Thoracic aorta (tissue), 2 donors: ENCODE results near the gene RWDD4. TPM values are rescaled to one million over a fixed set of nuclear protein-coding genes. Genes with fewer than 3 reads are reported as not detected.
A peak's percentile ranks its signal among the peaks of the same experiment; 100 is the strongest.

Source experiments
- ATAC-seq: fragments of 150-250 bp; one replicate; pipeline ENCODE4 v1.8.0; 2017; ENCODE audit warnings: low read depth; ENCODE audit not compliant: insufficient number of reproducible peaks, low FRiP score
- DNase-seq: peaks from one replicate; pipeline ENCODE4 v3.0.0-alpha.2; 2020; ENCODE audit warnings: low spot score
- H3K27ac ChIP-seq, 2 donors: fragments of 200-600 bp; sonication (generic); 1 replicate in 1 of 2; 2 replicates in 1 of 2; pipeline ENCODE4 v1.5.1; 2016; ENCODE audit warnings: mild to moderate bottlenecking in 2 of 2, moderate library complexity in 2 of 2
- H3K27me3 ChIP-seq: fragments of 200-600 bp; sonication (generic); replicated peaks from 2 replicates; pipeline ENCODE4 v1.6.0; 2016; ENCODE audit warnings: mild to moderate bottlenecking; ENCODE audit not compliant: insufficient read depth
- H3K36me3 ChIP-seq: fragments of 200-600 bp; sonication (generic); one replicate; pipeline ENCODE4 v1.5.1; 2016
- H3K4me1 ChIP-seq, 2 donors: fragments of 200-600 bp; sonication (generic); 1 replicate in 1 of 2; 2 replicates in 1 of 2; pipeline versions ENCODE4 v1.5.1 to v1.6.0; 2016; ENCODE audit warnings: low read depth in 2 of 2, mild to moderate bottlenecking in 1 of 2; ENCODE audit not compliant: control insufficient read depth in 1 of 2
- H3K4me3 ChIP-seq: fragments of 200-600 bp; sonication (generic); 2 replicates; pipeline ENCODE4 v1.5.1; 2016; ENCODE audit warnings: mild to moderate bottlenecking
- H3K9me3 ChIP-seq: fragments of 200-600 bp; sonication (generic); 2 replicates; pipeline ENCODE4 v1.5.1; 2016
- total RNA-seq, 2 donors: library from RNA; depleted of rRNA; stranded (reverse); fragments of >200 nt; gene quantifications; one replicate each; pipeline versions ENCODE4 v1.1.0 to v1.2.3, GENCODE V29; 2016
- TF ChIP-seq, protein P1 (sequence below): fragments of 200-600 bp; sonication (generic); IDR thresholded peaks from one replicate; pipeline ENCODE4 v1.5.1; 2019; ENCODE audit warnings: antibody characterized with exemption

Gene RWDD4
- total RNA-seq: 10 to 100 TPM; 15.2 to 35.6 TPM

DNA sequence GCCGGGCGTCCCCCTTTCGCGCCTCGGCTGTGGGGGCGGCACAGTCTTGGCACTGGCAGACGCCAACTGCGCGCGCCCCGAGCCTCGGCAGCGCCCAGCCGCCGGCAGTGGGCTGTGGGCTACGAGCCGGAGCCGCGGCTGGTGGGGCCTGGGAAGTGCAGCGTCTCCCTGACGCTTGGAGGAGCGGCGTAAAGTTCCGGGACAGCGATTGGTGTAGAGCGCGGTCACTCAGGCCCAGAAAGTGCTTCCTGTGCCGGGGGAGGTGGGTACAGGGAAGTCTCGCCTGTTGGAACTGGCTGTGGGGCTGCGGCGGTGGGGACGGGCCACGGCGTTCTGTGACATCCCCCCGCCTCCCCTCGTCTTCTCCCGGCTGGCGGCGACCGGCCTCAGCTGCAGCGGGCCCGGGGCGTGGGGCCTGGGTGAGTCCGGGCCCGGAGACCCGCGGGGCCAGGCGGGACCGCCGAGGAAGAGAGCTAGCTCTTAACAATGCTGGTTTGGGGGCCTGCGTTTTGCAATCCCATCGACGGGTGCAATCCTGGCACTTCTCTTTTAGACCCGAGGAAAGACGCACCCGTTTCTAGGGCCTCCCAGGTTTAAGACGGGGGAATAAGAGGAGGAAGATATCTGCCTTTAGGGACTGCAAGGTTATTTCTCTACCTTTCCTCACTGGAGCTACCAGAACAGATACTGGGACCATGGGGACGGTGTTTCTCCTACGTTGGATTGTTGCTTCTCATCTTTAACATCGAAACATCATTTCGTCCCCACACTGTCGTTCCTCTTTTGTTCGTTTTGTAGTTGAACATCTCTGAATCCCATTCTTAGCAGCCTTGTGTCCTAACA, at the start of gene RWDD4, which contains the start of gene TRAPPC11:
RWDD4 (minus strand) TSS at position 157 of the 843 bp plus-strand sequence. CDS start 233 bp downstream, outside the sequence.
TRAPPC11 (plus strand) TSS at position 265 of the 843 bp plus-strand sequence. CDS start 4,575 bp downstream, outside the sequence.
- TF ChIP-seq, protein P1, sequence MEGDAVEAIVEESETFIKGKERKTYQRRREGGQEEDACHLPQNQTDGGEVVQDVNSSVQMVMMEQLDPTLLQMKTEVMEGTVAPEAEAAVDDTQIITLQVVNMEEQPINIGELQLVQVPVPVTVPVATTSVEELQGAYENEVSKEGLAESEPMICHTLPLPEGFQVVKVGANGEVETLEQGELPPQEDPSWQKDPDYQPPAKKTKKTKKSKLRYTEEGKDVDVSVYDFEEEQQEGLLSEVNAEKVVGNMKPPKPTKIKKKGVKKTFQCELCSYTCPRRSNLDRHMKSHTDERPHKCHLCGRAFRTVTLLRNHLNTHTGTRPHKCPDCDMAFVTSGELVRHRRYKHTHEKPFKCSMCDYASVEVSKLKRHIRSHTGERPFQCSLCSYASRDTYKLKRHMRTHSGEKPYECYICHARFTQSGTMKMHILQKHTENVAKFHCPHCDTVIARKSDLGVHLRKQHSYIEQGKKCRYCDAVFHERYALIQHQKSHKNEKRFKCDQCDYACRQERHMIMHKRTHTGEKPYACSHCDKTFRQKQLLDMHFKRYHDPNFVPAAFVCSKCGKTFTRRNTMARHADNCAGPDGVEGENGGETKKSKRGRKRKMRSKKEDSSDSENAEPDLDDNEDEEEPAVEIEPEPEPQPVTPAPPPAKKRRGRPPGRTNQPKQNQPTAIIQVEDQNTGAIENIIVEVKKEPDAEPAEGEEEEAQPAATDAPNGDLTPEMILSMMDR: peak; percentile 52

DNA sequence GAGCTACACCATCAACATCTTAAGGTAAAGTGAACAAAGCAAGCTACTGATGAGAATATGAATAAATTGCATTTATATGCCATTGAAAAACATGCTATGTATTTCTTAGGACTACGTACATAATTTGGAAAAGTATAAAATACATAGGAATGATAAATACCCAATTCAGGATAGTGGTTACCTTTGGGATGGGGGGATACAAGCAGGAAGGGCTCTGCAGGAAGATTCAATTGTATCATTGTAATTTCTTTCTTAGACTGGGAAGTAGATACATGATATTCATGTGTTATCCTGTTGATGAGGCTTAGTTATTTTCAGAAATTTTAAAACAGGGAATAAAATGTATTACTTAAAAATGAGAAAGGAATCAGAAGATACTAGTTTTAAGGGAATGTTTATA, 43.5 kb upstream of the RWDD4 start:
- peaks cover 74% of the 10 kb centered on the region for H3K36me3 ChIP-seq
- ATAC-seq (no peak), DNase-seq (no peak)
- no peaks in the 10 kb centered on the region for H3K9me3 ChIP-seq
- no peak overlapping the region for H3K27ac ChIP-seq
- H3K27me3 ChIP-seq: no peaks in the 10 kb centered on the region
- TF ChIP-seq, protein P1: no peak
- no peak overlapping the region for H3K4me3 ChIP-seq
- H3K4me1 ChIP-seq: no peaks in the 10 kb centered on the region

More for the DNA sequence above, at the start of gene RWDD4, which contains the start of gene TRAPPC11:
- H3K36me3 ChIP-seq: no peaks in the 10 kb centered on the region
- ATAC-seq (peak; percentile 99), DNase-seq (peak; percentile 90)
- H3K9me3 ChIP-seq: no peaks in the 10 kb centered on the region
- peak within 1 kb of the TSS; percentile 82 to 86 for H3K27ac ChIP-seq
- peaks cover 30 to 31% of the 10 kb centered on the region in 2 donors for H3K4me1 ChIP-seq
- peak within 1 kb of the TSS; percentile 97 for H3K4me3 ChIP-seq
- no peaks in the 10 kb centered on the region for H3K27me3 ChIP-seq

DNA sequence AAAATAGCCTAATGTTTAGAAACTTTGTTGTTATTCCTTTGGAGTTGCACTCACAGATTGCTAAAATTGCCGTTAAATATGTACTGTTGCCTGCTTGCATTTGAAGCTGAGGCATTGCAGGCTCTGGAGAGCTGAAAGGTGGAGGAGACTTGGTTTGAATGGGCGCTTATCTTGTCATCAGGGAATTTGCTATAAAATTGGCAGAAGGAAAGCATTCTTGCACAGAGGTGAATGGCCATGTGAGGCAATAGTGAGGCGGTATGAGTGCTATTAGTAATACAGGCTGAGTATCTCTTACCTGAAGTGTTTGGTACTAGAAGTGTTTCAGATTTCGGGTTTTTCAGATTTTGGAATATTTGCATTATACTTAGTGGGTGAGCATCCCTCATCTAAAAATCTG, 41.4 kb upstream of the RWDD4 start:
- no peak for DNase-seq
- H3K4me1 ChIP-seq: no peaks in the 10 kb centered on the region
- H3K36me3 ChIP-seq: peaks cover 73% of the 10 kb centered on the region
- ATAC-seq: no peak
- H3K9me3 ChIP-seq: no peaks in the 10 kb centered on the region
- TF ChIP-seq, protein P1: no peak
- H3K4me3 ChIP-seq: no peak overlapping the region
- no peaks in the 10 kb centered on the region for H3K27me3 ChIP-seq
- no peak overlapping the region for H3K27ac ChIP-seq

DNA sequence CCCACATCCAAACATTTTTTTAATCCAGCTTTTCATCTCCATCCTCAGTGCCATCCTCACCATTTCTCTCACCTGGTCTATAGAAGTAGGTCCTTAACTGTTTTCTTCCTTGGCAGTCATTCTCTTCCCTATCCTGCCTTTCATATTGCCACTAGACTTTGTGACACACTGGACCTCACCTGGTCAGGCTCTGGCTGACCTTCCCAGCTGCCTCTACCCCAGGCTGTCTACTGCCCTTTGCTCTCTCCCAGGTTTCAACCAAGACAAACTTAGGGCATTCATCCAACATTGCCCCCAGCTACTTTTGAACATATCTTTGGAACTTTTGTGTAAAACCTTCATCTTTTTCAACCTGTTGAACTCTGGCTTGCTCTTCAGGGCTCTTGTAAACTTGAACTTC, 39.9 kb upstream of the RWDD4 start:
- no peaks in the 10 kb centered on the region for H3K4me1 ChIP-seq
- no peaks in the 10 kb centered on the region for H3K27me3 ChIP-seq
- H3K36me3 ChIP-seq: peaks cover 70% of the 10 kb centered on the region
- H3K9me3 ChIP-seq: no peaks in the 10 kb centered on the region
- H3K4me3 ChIP-seq: no peak overlapping the region
- TF ChIP-seq, protein P1: no peak
- ATAC-seq (no peak), DNase-seq (no peak)
- no peak overlapping the region for H3K27ac ChIP-seq

DNA sequence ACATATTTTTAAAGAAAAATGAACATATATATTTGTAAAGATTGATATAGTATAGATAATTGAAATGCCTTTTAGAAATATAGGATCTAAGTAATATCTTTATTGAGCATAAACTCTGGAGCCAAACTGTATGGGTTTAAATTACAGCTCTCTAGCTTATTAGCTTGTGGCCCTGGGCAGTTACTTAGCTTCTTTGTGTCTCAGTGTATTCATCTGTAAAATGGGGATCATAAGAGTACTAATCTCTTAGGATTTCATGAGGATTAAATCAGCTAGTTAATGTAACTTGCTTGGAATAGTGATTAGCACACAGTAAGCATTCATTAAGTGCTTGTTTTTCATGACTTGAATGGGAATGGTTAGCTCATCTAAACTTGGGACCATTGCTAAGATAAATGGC, 32.9 kb upstream of the RWDD4 start:
- Histone ChIP-seq H3K27me3 (no peaks in the 10 kb centered on the region), H3K9me3 (no peaks in the 10 kb centered on the region), H3K27ac (no peak overlapping the region), H3K4me1 (no peaks in the 10 kb centered on the region), H3K4me3 (no peak overlapping the region), H3K36me3 (peaks cover 38% of the 10 kb centered on the region)
- ATAC-seq (no peak), DNase-seq (no peak)
- TF ChIP-seq, protein P1: no peak
